NK-92 (cell line): ENCODE results near the gene ST8SIA6.

Experiments used
- DNase-seq: peaks from one replicate; lab custom pipeline; 2025; ENCODE audit not compliant: unreplicated experiment; lab: John Stamatoyannopoulos, UW

The ST8SIA6 gene

DNA sequence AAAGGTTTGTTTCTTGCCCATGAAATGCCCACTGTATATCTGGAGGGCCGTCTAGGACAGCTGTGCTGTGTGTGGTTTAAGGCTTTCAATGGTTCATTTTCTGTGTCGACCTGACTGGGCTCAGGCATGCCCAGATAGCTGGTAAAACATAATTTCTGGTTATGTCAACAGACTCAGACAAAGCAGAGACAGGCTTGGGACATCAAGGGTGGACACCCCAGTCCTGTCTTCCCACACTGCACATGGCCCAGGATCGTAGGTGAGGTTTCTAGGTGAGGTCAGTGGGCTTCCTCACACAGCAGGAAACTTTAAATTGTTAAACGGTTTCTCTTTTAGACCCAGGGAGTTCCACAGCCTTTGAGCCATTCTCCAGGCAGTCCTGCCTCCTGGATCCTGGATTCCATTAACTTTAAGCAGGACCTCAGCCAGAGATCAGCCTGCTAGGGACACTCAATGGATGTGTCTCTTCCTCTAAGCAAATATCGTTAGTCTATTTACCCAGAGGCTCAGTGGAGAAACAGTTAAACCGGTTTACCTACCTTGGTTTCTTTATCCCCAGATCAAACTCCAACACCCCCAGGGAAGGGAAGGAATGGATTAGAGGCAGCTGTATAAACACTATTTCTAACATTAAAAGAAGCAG, 66.4 kb downstream of the ST8SIA6 start:
- no peak for DNase-seq

DNA sequence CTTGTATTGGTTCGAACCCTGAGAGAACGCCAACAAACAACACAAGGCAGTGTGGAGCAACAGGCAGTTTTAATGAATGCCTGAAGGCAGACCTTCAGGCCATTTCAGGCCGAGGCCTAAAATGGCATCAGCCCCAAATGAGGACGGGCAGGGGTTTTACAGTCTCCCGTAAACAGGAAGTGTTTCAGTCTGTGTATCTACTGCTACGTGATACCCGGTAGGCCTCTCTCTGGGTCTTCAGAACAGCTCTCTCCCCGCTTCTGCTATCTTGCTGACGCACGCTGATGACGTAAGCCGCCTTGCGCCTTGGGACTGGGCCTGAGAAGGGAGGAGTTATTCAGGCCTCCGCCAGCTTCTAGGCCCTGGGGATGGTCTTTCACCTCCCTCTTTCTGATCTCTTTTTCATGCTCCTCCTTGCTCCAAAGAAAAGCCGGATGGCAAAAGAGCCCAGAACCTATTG, 67.7 kb downstream of the ST8SIA6 start:
- no peak for DNase-seq

DNA sequence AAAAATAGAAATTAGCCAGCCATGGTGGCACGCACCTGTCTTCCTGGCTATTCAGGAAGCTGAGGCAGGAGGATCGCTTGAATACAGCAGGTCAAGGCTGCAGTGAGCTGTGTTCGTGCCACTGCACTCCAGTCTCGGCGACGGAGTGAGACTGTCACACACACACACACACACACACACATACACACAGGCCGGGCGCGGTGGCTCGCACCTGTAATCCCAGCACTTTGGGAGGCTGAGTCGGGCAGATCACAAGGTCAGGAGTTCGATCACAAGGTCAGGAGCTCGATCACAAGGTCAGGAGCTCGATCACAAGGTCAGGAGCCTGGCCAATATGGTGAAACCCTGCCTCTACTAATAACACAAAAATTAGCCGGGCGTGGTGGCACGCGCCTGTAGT, 68.4 kb downstream of the ST8SIA6 start:
- no peak for DNase-seq

DNA sequence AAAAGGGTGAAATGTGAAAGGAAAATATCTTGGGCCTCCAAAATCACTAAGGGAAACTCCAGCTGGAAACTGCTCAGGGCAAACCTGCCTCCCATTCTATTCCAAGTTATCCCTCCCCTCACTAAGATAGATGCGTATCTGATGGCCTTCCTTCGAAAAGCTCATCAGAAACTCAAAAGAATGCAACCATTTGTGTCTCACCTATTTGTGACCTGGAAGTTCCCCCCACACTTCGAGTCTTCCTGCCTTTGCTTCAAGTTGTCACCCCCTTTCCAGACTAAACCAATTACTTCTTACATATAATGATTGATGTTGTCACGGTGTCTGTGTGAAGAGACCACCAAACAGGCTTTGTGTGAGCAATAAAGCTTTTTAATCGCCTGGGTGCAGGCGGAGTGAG, 69.3 kb downstream of the ST8SIA6 start:
- DNase-seq, result no peak

DNA sequence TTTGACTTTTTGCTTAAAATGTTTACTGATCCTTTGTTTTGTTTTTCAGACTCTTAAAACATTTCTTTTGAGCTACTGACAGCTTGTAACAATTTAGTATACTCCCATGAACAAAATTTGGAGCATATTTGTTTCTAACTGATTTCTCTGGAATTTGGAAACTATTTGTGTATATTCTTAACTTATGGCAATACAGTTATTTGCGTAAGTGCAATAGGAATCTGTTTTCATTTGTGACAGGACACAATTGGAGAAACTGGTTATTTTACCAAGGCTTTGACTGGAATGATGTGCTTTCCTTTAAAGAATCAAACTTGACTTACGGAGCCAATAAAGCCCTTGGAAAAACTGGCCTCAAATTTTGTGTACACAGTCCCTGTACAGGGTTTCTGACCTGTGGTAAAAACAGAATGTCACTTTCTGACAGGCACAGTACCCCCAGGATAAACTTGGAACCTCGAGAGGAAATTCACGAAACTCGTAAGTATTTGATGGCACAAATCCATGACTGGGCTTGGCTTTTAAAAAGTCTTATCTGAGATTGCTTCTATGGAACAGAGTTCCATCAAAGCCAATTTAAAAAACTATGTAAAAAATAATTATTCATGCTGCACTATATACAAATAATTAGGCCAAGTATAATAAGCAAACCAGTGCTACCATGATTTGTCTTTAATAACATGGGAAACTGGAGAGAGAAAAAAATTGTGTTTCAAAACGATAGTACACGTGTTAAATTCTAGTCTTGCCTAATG, 70.4 kb downstream of the ST8SIA6 start:
- no peak for DNase-seq

DNA sequence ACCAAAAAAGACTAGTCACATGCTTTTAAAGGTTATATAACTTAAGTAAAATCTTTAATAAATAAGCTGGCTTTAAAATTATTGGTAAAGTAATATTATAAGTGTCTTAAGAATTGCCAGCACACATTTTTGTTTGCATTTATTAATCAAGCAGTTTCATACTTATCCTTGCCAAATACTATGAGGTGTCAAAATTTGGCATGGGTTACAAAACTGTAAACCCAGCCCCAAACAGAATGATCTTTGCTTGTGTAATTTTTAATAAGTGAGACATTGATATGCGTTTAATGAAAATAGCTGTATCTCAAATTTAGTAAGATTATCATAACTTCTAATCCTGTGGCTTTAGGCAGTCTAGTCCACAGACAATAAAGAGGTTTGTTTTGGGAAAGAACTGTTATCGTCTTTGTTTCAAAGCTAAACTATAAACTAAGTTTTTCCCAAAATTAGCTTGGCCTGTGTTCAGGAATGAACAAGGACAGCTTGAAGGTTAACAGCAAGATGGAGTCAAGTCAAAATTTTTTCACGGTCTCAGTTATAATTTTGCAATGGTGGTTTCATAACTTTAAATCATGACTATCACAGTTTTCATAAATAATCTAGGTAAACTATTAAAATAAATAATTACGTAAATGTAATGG, 72.8 kb downstream of the ST8SIA6 start:
- DNase-seq, result no peak

DNA sequence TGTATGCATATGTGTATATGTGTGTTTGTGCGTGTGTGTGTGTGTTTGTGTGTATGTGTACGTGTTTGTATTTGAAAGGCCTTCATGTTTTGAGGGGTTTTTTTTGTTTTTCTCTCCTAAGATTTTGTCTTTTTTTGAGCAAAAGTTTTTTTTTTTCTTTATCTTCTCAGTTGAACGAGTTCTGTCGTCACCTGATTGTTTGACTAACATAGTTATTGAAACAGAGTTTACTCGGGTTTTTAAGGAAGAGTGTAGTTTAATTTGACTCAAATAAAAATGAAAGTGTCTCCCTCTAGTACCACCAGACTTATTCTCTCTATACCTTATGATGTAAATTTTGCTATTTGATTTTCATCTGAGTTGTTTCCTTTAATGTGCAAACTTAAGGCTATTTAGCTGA, 73.5 kb downstream of the ST8SIA6 start:
- no peak for DNase-seq

DNA sequence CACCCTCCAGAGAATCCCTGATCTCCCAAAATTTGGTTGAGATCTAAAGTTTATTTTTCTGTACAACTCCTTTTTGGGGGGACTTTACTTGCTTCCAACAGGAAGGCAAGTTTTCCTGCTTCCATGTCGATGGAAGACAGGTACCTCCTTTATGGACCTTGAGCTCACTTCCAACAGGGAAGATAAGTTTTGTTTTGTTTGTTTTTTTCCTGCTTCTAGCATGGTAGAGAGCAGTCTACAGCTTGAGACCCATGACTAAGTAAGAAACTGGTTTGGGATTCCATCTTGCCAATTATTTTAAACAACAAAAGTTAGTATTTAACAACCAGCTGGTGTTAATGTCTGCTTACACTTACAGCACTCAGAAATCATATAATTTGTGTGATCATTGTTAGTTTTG, 74.4 kb downstream of the ST8SIA6 start:
- no peak for DNase-seq

DNA sequence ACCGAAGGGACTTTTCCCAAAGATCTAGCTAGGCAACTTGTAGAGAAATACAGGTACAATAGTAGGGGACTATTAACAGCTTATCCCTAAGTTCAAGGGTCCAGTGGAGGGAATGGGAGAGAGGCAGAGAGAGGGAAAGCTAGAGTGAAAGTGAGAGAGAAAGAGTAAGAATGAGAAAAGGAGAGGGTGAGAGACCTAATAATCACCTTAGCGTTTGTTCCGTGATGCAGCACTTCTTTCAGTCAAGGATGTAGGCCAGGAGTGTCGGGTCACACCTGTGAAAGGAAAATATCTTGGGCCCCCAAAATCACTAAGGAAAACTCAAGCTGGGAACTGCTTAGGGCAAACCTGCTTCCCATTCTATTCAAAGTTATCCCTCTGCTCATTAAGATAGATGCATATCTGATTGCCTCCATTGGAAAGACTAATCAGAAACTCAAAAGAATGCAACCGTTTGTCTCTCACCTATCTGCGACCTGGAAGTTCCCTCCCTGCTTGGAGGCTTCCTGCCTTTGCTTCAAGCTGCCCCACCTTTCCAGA, 75.2 kb downstream of the ST8SIA6 start:
- DNase-seq, result no peak

DNA sequence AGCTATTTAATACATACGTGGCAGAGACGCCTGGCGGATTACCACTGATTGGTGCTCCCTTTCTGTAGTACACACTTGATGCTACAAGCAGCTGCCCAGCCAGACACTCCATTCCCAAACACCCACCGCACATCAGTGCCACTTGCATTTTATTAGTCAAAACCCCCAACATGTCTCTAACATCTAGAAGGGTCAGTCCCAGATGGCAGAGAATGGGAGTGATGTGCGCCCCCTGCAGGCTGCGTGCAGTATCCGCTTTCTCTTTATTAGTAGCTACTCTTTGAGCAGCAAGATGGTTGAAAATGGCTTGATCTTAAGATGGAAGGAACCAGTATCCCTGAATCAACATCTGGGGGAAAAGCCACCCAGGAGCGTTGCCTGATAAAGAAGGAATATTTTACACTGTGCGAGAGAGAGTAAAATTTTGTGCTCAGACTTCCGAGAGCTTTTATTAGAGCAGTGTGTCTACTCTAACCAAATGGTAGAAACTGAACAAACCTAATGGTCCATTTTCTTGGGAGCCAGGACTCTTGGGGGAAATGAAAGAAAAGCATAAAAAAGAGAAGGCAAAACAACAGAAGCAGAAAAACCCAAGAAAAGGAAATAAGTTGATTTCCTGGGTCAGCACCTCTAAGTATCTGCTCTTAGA, 78.3 kb downstream of the ST8SIA6 start:
- DNase-seq, result no peak

DNA sequence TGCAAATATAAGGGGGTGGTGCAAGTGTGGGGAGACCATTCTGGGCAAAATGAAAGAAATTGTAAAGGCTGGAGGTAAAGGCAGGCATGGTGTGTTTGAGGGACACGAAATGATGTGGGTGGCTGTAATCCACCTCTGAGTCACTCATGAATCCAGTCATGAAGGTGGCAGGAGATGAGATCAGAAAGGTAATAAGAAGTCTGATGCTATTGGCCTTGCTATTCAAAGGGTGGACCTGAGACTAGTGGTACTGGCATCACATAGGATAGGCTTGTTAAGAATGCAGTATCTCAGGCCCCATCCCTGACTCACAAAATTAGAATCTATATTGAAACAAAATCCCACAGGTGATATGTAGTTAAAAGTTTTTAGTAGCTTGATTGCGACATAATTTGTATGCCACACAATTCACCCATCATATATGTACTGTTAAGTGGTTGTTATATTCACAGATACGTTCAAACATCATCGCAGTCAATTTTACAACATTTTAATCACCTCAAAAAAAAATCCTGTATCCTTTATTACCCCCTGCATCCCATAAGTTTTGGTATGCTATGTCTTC, 85.6 kb downstream of the ST8SIA6 start:
- DNase-seq, result no peak

DNA sequence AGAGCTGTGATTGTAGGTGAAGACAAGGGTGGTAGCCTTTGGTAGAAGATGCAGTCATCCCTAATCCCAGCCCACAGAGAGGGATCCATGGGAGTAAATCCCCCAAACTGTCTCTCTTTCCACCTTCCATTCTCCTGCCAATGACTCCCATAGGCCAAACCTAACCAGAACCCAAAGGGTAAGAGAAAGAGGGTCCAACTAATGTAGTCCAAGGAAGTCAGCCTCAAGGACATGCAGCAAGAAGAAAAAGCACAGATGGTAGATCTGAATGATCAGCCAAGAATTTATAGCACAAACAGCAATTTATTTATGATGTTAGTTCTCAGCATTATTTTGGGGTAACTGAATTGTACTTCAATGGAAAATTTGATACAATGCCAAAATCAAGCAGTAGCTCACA, 87.7 kb downstream of the ST8SIA6 start:
- no peak for DNase-seq

DNA sequence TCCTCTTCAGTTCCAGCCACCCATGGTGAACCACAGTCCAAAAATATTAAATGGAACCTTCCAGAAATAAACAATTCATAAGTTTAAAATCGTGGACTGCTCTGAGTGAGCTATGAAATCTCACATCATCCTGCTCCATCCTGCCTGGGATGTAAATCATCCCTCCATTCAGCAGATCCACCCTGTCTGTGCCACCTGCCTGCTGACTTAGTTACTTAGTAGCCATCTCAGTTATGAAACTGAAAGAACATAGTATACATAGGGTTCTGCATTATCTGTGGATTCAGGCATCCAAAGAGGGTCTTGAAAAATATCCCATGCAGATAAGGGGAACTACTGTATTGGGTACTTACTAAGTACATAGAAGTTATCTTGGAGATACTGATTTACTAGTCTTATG, 89.0 kb downstream of the ST8SIA6 start:
- no peak for DNase-seq

DNA sequence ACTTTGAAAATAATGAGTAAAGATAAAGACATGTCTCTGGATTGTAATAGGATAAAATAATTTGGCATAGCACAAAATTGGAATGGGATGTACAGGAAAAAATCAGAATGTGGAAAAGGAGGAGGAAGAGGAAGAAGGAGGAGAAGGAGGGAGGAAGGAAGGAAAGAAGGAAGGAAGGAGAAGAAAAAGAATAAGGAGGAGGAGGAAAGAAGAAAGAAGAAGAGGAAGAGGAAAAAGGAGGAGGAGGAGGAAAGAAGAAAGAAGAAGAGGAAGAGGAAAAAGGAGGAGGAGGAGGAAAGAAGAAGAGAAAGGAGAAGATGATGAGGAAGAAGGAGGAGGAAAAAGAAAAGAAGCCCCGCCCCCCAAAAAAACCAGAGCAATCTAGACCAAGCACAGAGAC, 95.9 kb downstream of the ST8SIA6 start:
- DNase-seq, result no peak

DNA sequence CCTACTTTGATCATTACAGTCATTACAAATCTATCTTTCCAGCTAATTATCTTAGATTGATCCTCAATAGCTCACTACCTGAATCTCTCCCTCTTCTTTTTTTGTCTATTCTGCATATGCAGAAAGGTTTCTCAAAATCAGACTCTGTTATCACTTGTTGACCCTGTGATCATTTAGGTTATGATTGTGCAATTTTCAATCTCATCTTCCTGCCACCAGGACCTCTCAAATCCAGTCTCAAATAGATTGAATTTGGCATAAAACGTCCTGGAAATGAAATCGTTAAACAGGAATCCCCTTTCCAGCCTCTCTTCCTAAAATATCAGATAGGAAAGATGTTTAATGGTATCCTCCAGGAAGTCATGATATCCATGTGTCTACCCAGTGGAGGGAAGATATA, 96.6 kb downstream of the ST8SIA6 start:
- DNase-seq, result no peak

DNA sequence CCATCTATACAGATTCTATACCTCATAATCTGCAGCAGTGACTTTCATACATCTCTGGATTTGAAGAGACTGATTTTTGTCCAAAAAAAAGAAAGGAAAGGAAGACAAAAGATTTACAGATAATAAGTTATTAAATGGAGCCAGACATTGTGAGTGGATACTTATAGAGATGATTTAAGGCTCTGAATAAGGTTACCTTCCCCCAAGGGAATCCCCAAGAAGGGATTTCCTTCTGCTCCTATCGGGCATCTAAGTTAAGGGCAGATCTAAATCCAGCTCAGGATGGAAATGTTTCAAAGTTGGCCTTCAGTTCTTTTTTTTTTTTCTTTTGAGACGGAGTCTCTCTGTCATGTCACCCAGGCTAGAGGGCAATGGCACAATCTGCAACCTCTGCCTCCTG, 97.6 kb downstream of the ST8SIA6 start:
- DNase-seq, result no peak

DNA sequence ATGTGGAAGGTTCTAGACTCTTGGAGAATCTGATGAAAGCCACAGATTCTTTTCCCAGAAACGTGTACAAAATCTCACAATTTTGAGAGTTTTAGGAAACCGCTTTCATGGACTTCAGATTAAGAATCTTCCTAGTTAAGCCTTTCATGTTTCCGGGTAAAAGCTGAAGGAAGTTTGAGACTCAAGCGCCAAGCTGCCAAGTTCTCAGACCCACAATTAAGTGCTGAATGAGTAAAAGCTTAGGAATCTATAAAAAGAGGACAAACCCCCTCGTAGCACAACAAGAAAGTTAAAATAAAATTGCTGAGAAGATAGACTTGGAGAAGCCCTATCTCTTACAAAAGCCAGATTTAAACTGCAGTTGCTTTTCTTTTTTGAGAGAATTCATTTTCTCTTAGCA, 99.6 kb downstream of the ST8SIA6 start:
- DNase-seq, result no peak

DNA sequence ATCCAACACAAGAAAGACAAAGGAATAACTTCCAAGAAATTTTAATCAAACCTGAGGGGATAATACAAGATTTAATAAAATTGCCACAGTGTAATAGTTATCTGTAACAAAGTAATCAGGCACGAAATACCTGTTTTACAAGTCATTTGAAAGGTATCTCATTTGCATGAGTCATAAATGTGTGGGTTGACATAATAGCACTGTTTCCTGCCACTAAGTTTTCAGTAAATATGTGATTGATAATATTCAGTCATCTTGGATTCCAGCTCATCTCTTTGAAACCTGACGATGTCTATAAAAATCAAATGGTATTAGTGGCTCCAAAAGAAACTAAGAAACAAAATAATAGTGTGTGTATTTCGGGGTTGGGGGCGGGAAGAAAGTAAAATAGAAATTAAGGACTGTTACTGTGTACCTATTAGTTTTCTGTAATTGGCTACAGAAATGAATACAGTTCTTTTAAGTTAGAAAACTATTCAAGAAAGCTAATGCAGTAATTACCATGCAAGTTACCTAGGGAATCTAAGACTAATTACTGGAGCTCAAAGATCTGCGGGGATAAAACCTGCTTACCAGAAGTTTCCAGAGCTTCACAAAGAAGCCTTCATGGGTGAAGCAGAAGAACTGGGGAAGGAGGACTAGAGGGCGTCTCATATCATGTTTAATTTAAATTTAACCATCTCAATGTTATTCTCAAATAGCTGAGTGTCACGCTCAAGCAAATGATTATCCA, 100.7 kb downstream of the ST8SIA6 start:
- DNase-seq, result no peak

DNA sequence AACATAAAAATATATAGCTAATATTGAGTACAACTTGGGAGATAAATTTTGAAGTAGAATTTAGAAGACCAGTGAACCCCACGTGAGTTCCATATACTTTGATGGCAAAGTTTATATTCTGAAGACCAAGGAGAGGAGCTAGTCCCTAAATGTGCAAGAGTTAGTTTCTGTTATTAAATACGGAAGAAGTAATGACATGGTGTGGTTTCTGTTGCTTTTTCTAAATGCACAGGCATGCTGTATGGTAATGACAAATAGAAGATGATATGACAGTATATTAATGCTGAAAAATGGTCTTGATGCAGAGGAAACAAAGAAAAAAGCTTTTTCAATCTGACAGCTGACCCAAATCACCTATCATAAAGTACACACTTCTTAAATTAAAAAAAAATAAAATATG, 101.8 kb downstream of the ST8SIA6 start:
- DNase-seq, result no peak

DNA sequence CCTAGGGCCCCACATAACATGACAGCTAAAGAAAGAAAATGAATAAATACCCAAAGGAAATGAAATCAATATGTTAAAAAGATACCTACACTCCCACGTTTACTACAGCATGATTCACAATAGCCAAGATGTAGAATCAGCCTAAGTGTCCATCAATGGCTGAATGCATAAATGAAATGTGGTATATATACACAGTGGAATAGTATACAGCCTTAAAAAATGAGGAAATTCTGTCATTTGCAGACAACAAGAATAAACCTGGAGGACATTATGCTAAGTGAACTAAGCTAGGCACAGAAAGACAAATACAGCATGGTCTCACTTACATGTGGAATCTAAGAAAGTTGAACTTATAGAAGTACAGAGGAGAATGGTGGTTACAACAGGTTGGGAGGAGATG, 102.9 kb downstream of the ST8SIA6 start:
- DNase-seq, result no peak

DNA sequence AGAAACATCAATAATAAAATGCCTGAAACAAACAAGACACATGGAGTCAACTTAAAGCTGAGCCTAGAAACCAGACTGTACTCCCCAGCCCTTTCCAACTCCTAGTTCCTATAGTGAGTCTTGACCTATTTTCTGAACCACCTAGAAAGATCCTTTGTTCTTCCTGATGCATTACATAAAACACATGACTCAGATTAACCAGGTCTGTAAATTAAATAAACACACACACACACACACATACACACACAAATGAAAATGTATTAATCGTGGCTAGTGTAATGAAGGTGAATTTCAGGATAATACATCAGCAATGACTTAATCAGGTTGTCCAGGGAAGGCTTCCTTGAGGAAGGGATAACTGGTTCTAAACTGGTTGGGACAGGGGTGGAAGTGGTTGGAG, 104.7 kb downstream of the ST8SIA6 start:
- no peak for DNase-seq
